H1 (cell line): Measurements from ENCODE around the gene IQCE. TPM values are rescaled to one million over a fixed set of nuclear protein-coding genes. Genes with fewer than 3 reads are reported as not detected.

Experiments
- CTCF ChIA-PET: fragments of 300-600 bp; sonication (Branson Sonifier 250); formaldehyde crosslinking; loops from one replicate; lab custom pipeline; 2021; ENCODE audit not compliant: partially characterized antibody; lab: Charles Lee
- POLR2A ChIA-PET: fragments of 300-600 bp; sonication (Branson Sonifier 250); formaldehyde crosslinking; loops from one replicate; lab custom pipeline; 2021; ENCODE audit warnings: inconsistent platforms; ENCODE audit not compliant: partially characterized antibody; lab: Charles Lee
- DNase-seq, 2 experiments: peaks; one replicate each; pipeline versions ENCODE4 v3.0.0 to v3.0.0-alpha.2; 2010 to 2022; ENCODE audit warnings: low spot score in 2 of 2, low read depth in 1 of 2, mixed read lengths in 1 of 2
- FAIRE-seq: peaks from 2 replicates; lab custom pipeline; 2011; peaks lifted over from hg19 to GRCh38; lab: Jason Lieb, UNC
- H2AFZ ChIP-seq: 2 replicates; pipeline ENCODE4 v1.8.1; 2012; ENCODE audit warnings: low read length, inconsistent platforms
- H2AK5ac ChIP-seq: 2 replicates; pipeline ENCODE4 v1.6.1; 2013; ENCODE audit warnings: low read depth, low read length
- H2BK120ac ChIP-seq: replicated peaks from 2 replicates; pipeline ENCODE3; 2013; ENCODE audit warnings: low read depth, low read length, inconsistent platforms
- H2BK12ac ChIP-seq: 2 replicates; pipeline ENCODE4 v1.6.1; 2013; ENCODE audit warnings: low read depth, low read length
- H2BK15ac ChIP-seq: 2 replicates; pipeline ENCODE4 v1.6.1; 2013; ENCODE audit warnings: low read length
- H2BK20ac ChIP-seq: 2 replicates; pipeline ENCODE4 v1.6.1; 2013; ENCODE audit warnings: low read length
- H2BK5ac ChIP-seq: 2 replicates; pipeline ENCODE4 v1.6.1; 2013; ENCODE audit warnings: low read depth, low read length
- H3K14ac ChIP-seq: 2 replicates; pipeline ENCODE4 v1.6.1; 2013; ENCODE audit warnings: inconsistent platforms; ENCODE audit not compliant: insufficient read length
- H3K18ac ChIP-seq: 2 replicates; pipeline ENCODE4 v1.6.1; 2013; ENCODE audit warnings: low read length; ENCODE audit errors: extremely low read depth
- H3K23ac ChIP-seq: 2 replicates; pipeline ENCODE4 v1.6.1; 2013; ENCODE audit warnings: inconsistent platforms; ENCODE audit not compliant: insufficient read length
- H3K23me2 ChIP-seq: 2 replicates; pipeline ENCODE4 v1.6.1; 2013; ENCODE audit warnings: low read depth, low read length
- H3K27ac ChIP-seq: 2 replicates; pipeline ENCODE4 v1.6.1; 2011; ENCODE audit warnings: low read depth, low read length, inconsistent platforms
- H3K27me3 ChIP-seq, 4 experiments: replicated peaks in 1 of 4; 1 replicate in 1 of 4; 2 replicates in 3 of 4; pipeline versions ENCODE4 v1.6.1 to v1.8.1; 2011 to 2013; ENCODE audit warnings: low read length in 3 of 4, mild to moderate bottlenecking in 3 of 4, inconsistent platforms in 2 of 4, mixed read lengths in 2 of 4, moderate library complexity in 1 of 4; ENCODE audit not compliant: control insufficient read depth in 3 of 4, insufficient read depth in 3 of 4; ENCODE audit errors: extremely low read depth in 1 of 4
- H3K36me3 ChIP-seq, 4 experiments: 2 replicates each; pipeline versions ENCODE4 v1.6.1 to v1.8.1; 2011 to 2013; ENCODE audit warnings: mild to moderate bottlenecking in 4 of 4, low read length in 3 of 4, moderate library complexity in 2 of 4, control low read depth in 1 of 4, inconsistent platforms in 1 of 4; ENCODE audit not compliant: insufficient read depth in 4 of 4, control insufficient read depth in 2 of 4
- H3K4ac ChIP-seq: replicated peaks from 2 replicates; pipeline ENCODE3; 2013; ENCODE audit warnings: low read length, low read depth, mixed read lengths, inconsistent platforms; ENCODE audit not compliant: insufficient read length
- H3K4me1 ChIP-seq, 4 experiments: replicated peaks in 1 of 4; 1 replicate in 1 of 4; 2 replicates in 3 of 4; pipeline versions ENCODE4 v1.6.1 to v1.8.1; 2011 to 2013; ENCODE audit warnings: low read length in 3 of 4, inconsistent platforms in 2 of 4, mixed read lengths in 1 of 4; ENCODE audit not compliant: insufficient read depth in 4 of 4, control insufficient read depth in 3 of 4
- H3K4me2 ChIP-seq, 2 experiments: 2 replicates each; pipeline versions ENCODE4 v1.6.1 to v1.8.1; 2011 to 2013; ENCODE audit warnings: low read depth in 2 of 2, low read length in 2 of 2, control low read depth in 1 of 2, inconsistent platforms in 1 of 2, mild to moderate bottlenecking in 1 of 2; ENCODE audit not compliant: insufficient read depth in 1 of 2
- H3K4me3 ChIP-seq, 4 experiments: fragments of 200-600, 300-600 bp in 1 of 4; sonication (generic), shearing (Covaris generic), sonication (Bioruptor Twin) in 1 of 4; 2 replicates each; pipeline versions ENCODE4 v1.5.1 to v1.8.1; 2011 to 2016; ENCODE audit warnings: low read length in 4 of 4, low read depth in 3 of 4, control low read depth in 2 of 4, inconsistent platforms in 2 of 4, mild to moderate bottlenecking in 2 of 4, mixed read lengths in 1 of 4, moderate library complexity in 1 of 4; ENCODE audit not compliant: insufficient read depth in 2 of 4; ENCODE audit errors: extremely low read depth in 1 of 4
- H3K56ac ChIP-seq: replicated peaks from 2 replicates; pipeline ENCODE3; 2013; ENCODE audit warnings: low read depth, mild to moderate bottlenecking, mixed read lengths, low read length, inconsistent platforms; ENCODE audit not compliant: insufficient read length
- H3K79me1 ChIP-seq: 2 replicates; pipeline ENCODE4 v1.6.1; 2013; ENCODE audit warnings: low read depth, low read length, control low read depth
- H3K79me2 ChIP-seq, 2 experiments: 2 replicates each; pipeline versions ENCODE4 v1.6.1 to v1.8.1; 2012 to 2013; ENCODE audit warnings: low read length in 2 of 2, mild to moderate bottlenecking in 2 of 2, inconsistent platforms in 1 of 2; ENCODE audit not compliant: insufficient read depth in 2 of 2, control insufficient read depth in 1 of 2
- H3K9ac ChIP-seq, 4 experiments: replicated peaks in 1 of 4; 1 replicate in 1 of 4; 2 replicates in 3 of 4; pipeline versions ENCODE4 v1.6.1 to v1.8.1; 2011 to 2013; ENCODE audit warnings: low read depth in 3 of 4, low read length in 3 of 4, control low read depth in 2 of 4, mild to moderate bottlenecking in 2 of 4, moderate library complexity in 2 of 4, inconsistent platforms in 1 of 4; ENCODE audit errors: extremely low read depth in 1 of 4
- H3K9me3 ChIP-seq, 2 experiments: 2 replicates each; pipeline versions ENCODE4 v1.6.1 to v1.8.1; 2012 to 2013; ENCODE audit warnings: mild to moderate bottlenecking in 2 of 2, moderate library complexity in 2 of 2, control low read depth in 1 of 2, inconsistent platforms in 1 of 2, low read depth in 1 of 2, low read length in 1 of 2, mixed read lengths in 1 of 2; ENCODE audit not compliant: insufficient read depth in 2 of 2
- H4K20me1 ChIP-seq, 2 experiments: replicated peaks in 1 of 2; 2 replicates each; pipeline versions ENCODE3 to v1.8.1; 2011 to 2013; ENCODE audit warnings: inconsistent platforms in 2 of 2, low read length in 2 of 2, mild to moderate bottlenecking in 1 of 2; ENCODE audit not compliant: insufficient read depth in 2 of 2, control insufficient read depth in 1 of 2
- H4K5ac ChIP-seq: 2 replicates; pipeline ENCODE4 v1.6.1; 2013; ENCODE audit warnings: low read length, low read depth, mixed read lengths, inconsistent platforms; ENCODE audit not compliant: insufficient read length
- H4K8ac ChIP-seq: 2 replicates; pipeline ENCODE4 v1.8.0; 2013; ENCODE audit warnings: mild to moderate bottlenecking, moderate library complexity, low read length, inconsistent platforms; ENCODE audit not compliant: insufficient read depth; ENCODE audit errors: extremely low read depth
- H4K91ac ChIP-seq: replicated peaks from 2 replicates; pipeline ENCODE3; 2013; ENCODE audit warnings: low read length, mixed read lengths, inconsistent platforms; ENCODE audit not compliant: insufficient read length
- GABPA ChIP-seq: IDR thresholded peaks from 2 replicates; pipeline ENCODE4 v1.6.1; 2011; ENCODE audit warnings: mild to moderate bottlenecking, low read length, moderate library complexity, borderline replicate concordance; ENCODE audit not compliant: insufficient read depth
- MAFK ChIP-seq: IDR thresholded peaks from 2 replicates; pipeline ENCODE4 v1.6.1; 2012; ENCODE audit warnings: low read depth, mild to moderate bottlenecking, improper control_type of control experiment, low read length
- POU5F1 ChIP-seq: IDR thresholded peaks from 2 replicates; pipeline ENCODE4 v1.6.1; 2011; ENCODE audit warnings: low read depth, mild to moderate bottlenecking, low read length, moderate library complexity
- RNF2 ChIP-seq: fragments of 200-900, 300-1000 bp; sonication (generic); IDR thresholded peaks from 2 replicates; pipeline ENCODE4 v1.7.1; 2016; ENCODE audit warnings: borderline replicate concordance, low read depth, mild to moderate bottlenecking, antibody characterized with exemption, low read length; ENCODE audit not compliant: poor library complexity, severe bottlenecking; ENCODE audit errors: missing control alignments
- RXRA ChIP-seq: IDR thresholded peaks from 2 replicates; pipeline ENCODE4 v1.6.1; 2011; ENCODE audit warnings: low read depth, mild to moderate bottlenecking, low read length, moderate library complexity; ENCODE audit not compliant: insufficient read depth
- TEAD4 ChIP-seq: IDR thresholded peaks from 2 replicates; pipeline ENCODE4 v1.6.1; 2012; ENCODE audit warnings: low read depth, low read length, inconsistent platforms, mixed read lengths
- USF2 ChIP-seq: IDR thresholded peaks from 2 replicates; pipeline ENCODE4 v1.6.1; 2011; ENCODE audit warnings: low read length, improper control_type of control experiment
- YY1 ChIP-seq: IDR thresholded peaks from 2 replicates; pipeline ENCODE4 v1.6.1; 2011; ENCODE audit warnings: low read depth, mild to moderate bottlenecking, low read length
- WGBS, 2 experiments: shearing (Covaris generic) in 1 of 2; methylation state at CpG; one replicate each; pipeline versions ENCODE4 v1.1.6 to v1.1.7; 2013 to 2015; ENCODE audit warnings: low lambda C conversion rate in 2 of 2, mixed read lengths in 2 of 2, inconsistent platforms in 1 of 2, low coverage in 1 of 2, missing lambda C conversion rate in 1 of 2; ENCODE audit not compliant: insufficient replicate concordance in 2 of 2, insufficient coverage in 1 of 2, insufficient read length in 1 of 2; ENCODE audit errors: extremely low coverage in 1 of 2, missing lambda C conversion rate in 1 of 2; 5-methylcytosine and 5-hydroxymethylcytosine counted together
- polyA plus RNA-seq, 7 experiments: library from polyadenylated mRNA; depleted of rRNA in 3 of 7; stranded (reverse) in 5 of 7; unstranded in 2 of 7; fragments of >200 nt in 5 of 7; fragments of 200-250 nt in 2 of 7; gene quantifications; 1 replicate in 5 of 7; 2 replicates in 1 of 7; 4 replicates in 1 of 7; pipeline versions ENCODE4 v1.2.1 to v1.2.3, GENCODE V29; 2011 to 2013; ENCODE audit warnings: missing spikeins in 2 of 7, mixed read lengths in 2 of 7
- total RNA-seq: library from RNA; stranded (reverse); fragmentation: NEBNext Ultra II Directional; extraction: Animal tissue kit (Norgen Biotek cat#: 25700); gene quantifications from 2 replicates; pipeline ENCODE4 v1.2.1, GENCODE V29; 2021

IQCE gene
- total and polyA plus RNA-seq, 2 of the 8 experiments (the other 6 are each of a cell fraction or from before 2014, with no cell fraction given) = 2.2 to 4.9 TPM

GRCh38 chr7:2571409-2571808 is 12.6 kb downstream of the IQCE start:
- Histone ChIP-seq H3K36me3 (no peaks in the 10 kb centered on the region), H3K56ac (no peak overlapping the region), H3K79me1 (no peaks in the 10 kb centered on the region), H3K23ac (no peak overlapping the region), H3K23me2 (no peaks in the 10 kb centered on the region), H3K9ac (no peak overlapping the region), H2BK120ac (no peak overlapping the region), H2AFZ (no peak overlapping the region), H2BK20ac (no peak overlapping the region), H3K27me3 (no peaks in the 10 kb centered on the region), H4K5ac (no peak overlapping the region)
- DNase-seq = no peak
- TF ChIP-seq RXRA (no peak), POU5F1 (no peak), TEAD4 (no peak), USF2 (no peak), MAFK (no peak), YY1 (no peak), RNF2 (no peak), GABPA (no peak)
- TF ChIP-seq, all 59 proteins: peak for 0
- Histone ChIP-seq H2BK12ac (no peak overlapping the region), H4K91ac (no peak overlapping the region), H3K9me3 (no peaks in the 10 kb centered on the region), H3K4me1 (peaks cover 0 to 4% (median 2%) of the 10 kb centered on the region in 4 experiments; a peak in 2 of 7 replicates), H2BK5ac (no peak overlapping the region), H4K20me1 (no peaks in the 10 kb centered on the region), H3K4me3 (no peak overlapping the region), H3K14ac (no peak overlapping the region), H3K27ac (no peak overlapping the region), H3K4me2 (no peak overlapping the region), H3K79me2 (no peaks in the 10 kb centered on the region), H2BK15ac (no peak overlapping the region), H3K18ac (no peak overlapping the region), H2AK5ac (no peak overlapping the region), H4K8ac (no peak overlapping the region), H3K4ac (no peak overlapping the region)
- WGBS, 2 experiments = 95% methylated on average over 15 of the region's 15 CpGs; no CpG with 5 or more reads in 1 of the 2 experiments
- CTCF ChIA-PET = interaction anchor here (0.6 to 1.9 kb wide), 7 partner anchors 19 to 121 kb away, joined by 3 to 5 read pairs (median 3); no protein-coding TSS in a partner anchor
- POLR2A ChIA-PET = no interaction called here
- no peak for FAIRE-seq
